ENCODE measurements around the gene RAB41.
"Not testable (repeated sequence)": the region's sequence is repeated elsewhere in the genome, so short reads cannot be mapped to it uniquely, and the experiment has no call there.

RAB41 gene

GRCh38 chrX:70281951-70282350 lies at the start of gene RAB41:
TSS of gene RAB41 (plus strand) at chrX:70282172. CDS start at chrX:70282218, 46 bp downstream.
- Histone ChIP-seq H3K27ac (ENCODE audit: low read length) (no peak within 1 kb of the TSS), H3K36me3 (ENCODE audit: control insufficient read depth in 1 of 2, insufficient read depth in 2 of 2, low read length in 2 of 2) (peaks cover 2 to 36% of the 10 kb centered on the region in 2 donors), H3K27me3 (ENCODE audit: low read depth, low read length) (no peaks in the 10 kb centered on the region), H3K4me1 (ENCODE audit: control insufficient read depth in 1 of 2, insufficient read depth in 2 of 2, low read length in 2 of 2) (no peaks in the 10 kb centered on the region), H3K4me3 (ENCODE audit: low read depth in 1 of 2, low read length in 2 of 2) (no peak within 1 kb of the TSS), H3K9me3 (ENCODE audit: control insufficient read depth in 1 of 2, low read length in 2 of 2) (no peaks in the 10 kb centered on the region)

GRCh38 chrX:70234355-70234754 lies 47.6 kb upstream of the RAB41 start, which contains the start of gene AWAT1:
TSS of gene AWAT1 (plus strand) at chrX:70234655. CDS start at chrX:70234696, 41 bp downstream.
- no peaks in the 10 kb centered on the region for H3K4me1 ChIP-seq (ENCODE audit: control insufficient read depth in 1 of 2, insufficient read depth in 2 of 2, low read length in 2 of 2)
- H3K4me3 ChIP-seq (ENCODE audit: low read depth in 1 of 2, low read length in 2 of 2) = no peak within 1 kb of the TSS
- no peak within 1 kb of the TSS for H3K27ac ChIP-seq (ENCODE audit: low read length)
- no peaks in the 10 kb centered on the region for H3K27me3 ChIP-seq (ENCODE audit: low read depth, low read length)
- H3K9me3 ChIP-seq (ENCODE audit: control insufficient read depth in 1 of 2, low read length in 2 of 2) = no peaks in the 10 kb centered on the region
- H3K36me3 ChIP-seq (ENCODE audit: control insufficient read depth in 1 of 2, insufficient read depth in 2 of 2, low read length in 2 of 2) = no peaks in the 10 kb centered on the region

DNA sequence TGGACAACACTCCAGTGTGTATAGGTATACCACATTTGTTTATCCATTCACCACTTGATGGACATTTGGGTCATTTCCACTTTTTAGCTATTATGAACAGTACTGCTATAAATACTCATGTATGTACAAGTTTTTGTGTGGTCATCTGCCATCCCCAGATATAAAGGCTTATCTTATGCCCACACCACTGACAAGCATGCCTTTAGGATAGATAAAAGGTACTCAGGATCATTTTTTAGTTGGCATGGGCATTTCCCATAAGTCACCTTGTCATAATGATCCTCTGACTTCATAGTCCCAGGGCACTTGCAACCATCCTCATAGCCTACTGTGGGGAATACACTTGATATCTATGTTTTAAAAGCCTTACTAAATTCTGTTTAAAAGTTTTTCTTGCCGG lies 41.2 kb upstream of the RAB41 start:
- H3K27ac ChIP-seq (ENCODE audit: low read length) = no peak overlapping the region
- H3K36me3 ChIP-seq (ENCODE audit: control insufficient read depth in 1 of 2, insufficient read depth in 2 of 2, low read length in 2 of 2) = no peaks in the 10 kb centered on the region
- no peaks in the 10 kb centered on the region for H3K27me3 ChIP-seq (ENCODE audit: low read depth, low read length)
- H3K9me3 ChIP-seq (ENCODE audit: control insufficient read depth in 1 of 2, low read length in 2 of 2) = no peaks in the 10 kb centered on the region
- H3K4me3 ChIP-seq (ENCODE audit: low read depth in 1 of 2, low read length in 2 of 2) = no peak overlapping the region
- no peaks in the 10 kb centered on the region for H3K4me1 ChIP-seq (ENCODE audit: control insufficient read depth in 1 of 2, insufficient read depth in 2 of 2, low read length in 2 of 2)

GRCh38 chrX:70241501-70241900 lies 40.5 kb upstream of the RAB41 start:
- H3K36me3 ChIP-seq (ENCODE audit: control insufficient read depth in 1 of 2, insufficient read depth in 2 of 2, low read length in 2 of 2) = no peaks in the 10 kb centered on the region
- H3K4me1 ChIP-seq (ENCODE audit: control insufficient read depth in 1 of 2, insufficient read depth in 2 of 2, low read length in 2 of 2) = no peaks in the 10 kb centered on the region
- H3K27me3 ChIP-seq (ENCODE audit: low read depth, low read length) = no peaks in the 10 kb centered on the region
- H3K9me3 ChIP-seq (ENCODE audit: control insufficient read depth in 1 of 2, low read length in 2 of 2) = no peaks in the 10 kb centered on the region
- H3K4me3 ChIP-seq (ENCODE audit: low read depth in 1 of 2, low read length in 2 of 2) = no peak overlapping the region
- H3K27ac ChIP-seq (ENCODE audit: low read length) = no peak overlapping the region

- not testable (repeated sequence) for H3K27me3 ChIP-seq (ENCODE audit: low read depth, low read length); H3K4me3 ChIP-seq (ENCODE audit: low read depth in 1 of 2, low read length in 2 of 2); H3K4me1 ChIP-seq (ENCODE audit: control insufficient read depth in 1 of 2, insufficient read depth in 2 of 2, low read length in 2 of 2); H3K36me3 ChIP-seq (ENCODE audit: control insufficient read depth in 1 of 2, insufficient read depth in 2 of 2, low read length in 2 of 2); H3K9me3 ChIP-seq (ENCODE audit: control insufficient read depth in 1 of 2, low read length in 2 of 2); H3K27ac ChIP-seq (ENCODE audit: low read length)
Measured at GRCh38 chrX:70243601-70244000, 38.4 kb upstream of the RAB41 start.

DNA sequence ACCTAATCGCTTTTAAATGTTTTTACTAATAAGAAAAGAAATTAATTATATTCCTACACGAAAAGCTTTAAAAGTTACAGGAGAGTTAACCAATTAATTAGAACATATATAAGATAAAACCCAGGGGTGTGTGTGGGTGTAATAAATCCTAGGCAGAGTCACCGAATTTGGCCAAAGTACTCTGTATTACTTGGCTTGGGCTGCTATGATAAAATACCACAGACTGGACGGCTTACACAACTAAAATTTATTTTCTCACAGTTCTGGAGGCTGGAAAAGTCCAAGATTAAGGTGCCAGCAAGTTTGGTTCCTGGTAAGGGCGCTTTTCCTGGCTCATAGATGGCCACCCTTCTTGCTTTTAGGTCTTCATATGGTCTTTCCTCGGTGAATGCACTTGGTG lies 37.1 kb upstream of the RAB41 start:
- Histone ChIP-seq H3K27me3 (ENCODE audit: low read depth, low read length) (no peaks in the 10 kb centered on the region), H3K4me3 (ENCODE audit: low read depth in 1 of 2, low read length in 2 of 2) (no peak overlapping the region), H3K27ac (ENCODE audit: low read length) (no peak overlapping the region), H3K36me3 (ENCODE audit: control insufficient read depth in 1 of 2, insufficient read depth in 2 of 2, low read length in 2 of 2) (no peaks in the 10 kb centered on the region), H3K9me3 (ENCODE audit: control insufficient read depth in 1 of 2, low read length in 2 of 2) (no peaks in the 10 kb centered on the region), H3K4me1 (ENCODE audit: control insufficient read depth in 1 of 2, insufficient read depth in 2 of 2, low read length in 2 of 2) (no peaks in the 10 kb centered on the region)

DNA sequence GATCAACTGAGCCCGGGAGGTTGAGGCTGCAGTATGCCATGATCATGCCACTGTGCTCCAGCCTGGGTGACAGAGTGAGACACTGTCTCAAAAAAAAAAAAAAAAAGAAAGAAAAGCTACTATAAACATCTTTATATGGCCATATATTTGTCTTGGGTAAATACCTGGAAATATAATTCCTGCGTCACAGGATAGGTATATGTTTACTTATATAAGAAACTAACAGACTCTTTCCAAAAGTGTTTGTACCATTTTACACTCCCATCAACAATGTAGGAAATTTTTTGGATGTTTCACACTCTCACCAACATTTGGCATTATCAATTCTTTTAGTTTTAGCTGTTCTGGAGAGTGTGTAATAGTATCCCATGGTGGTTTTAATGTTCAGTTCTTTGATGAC lies 34.7 kb upstream of the RAB41 start:
- Histone ChIP-seq H3K9me3 (ENCODE audit: control insufficient read depth in 1 of 2, low read length in 2 of 2) (no peaks in the 10 kb centered on the region), H3K27me3 (ENCODE audit: low read depth, low read length) (no peaks in the 10 kb centered on the region), H3K27ac (ENCODE audit: low read length) (no peak overlapping the region), H3K4me3 (ENCODE audit: low read depth in 1 of 2, low read length in 2 of 2) (no peak overlapping the region), H3K36me3 (ENCODE audit: control insufficient read depth in 1 of 2, insufficient read depth in 2 of 2, low read length in 2 of 2) (no peaks in the 10 kb centered on the region), H3K4me1 (ENCODE audit: control insufficient read depth in 1 of 2, insufficient read depth in 2 of 2, low read length in 2 of 2) (no peaks in the 10 kb centered on the region)

DNA sequence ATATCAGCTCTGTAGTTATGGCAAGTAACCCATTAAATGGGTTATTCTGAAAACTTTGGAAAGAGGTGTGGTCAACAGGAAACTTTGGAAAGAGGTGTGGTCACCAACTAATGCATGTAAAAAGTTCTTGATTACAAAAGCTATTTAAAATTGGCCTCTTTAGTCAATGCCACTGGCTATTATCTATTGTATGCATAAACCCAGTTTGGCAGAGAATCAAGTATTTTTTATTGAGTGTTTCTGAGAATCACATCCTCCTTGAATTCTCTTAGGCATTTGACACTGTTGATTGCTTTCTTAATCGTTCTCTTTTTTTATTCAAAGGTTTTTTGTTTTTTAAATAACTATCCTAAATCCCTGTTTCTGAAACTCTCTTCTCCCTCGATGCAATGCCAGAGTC lies 29.5 kb upstream of the RAB41 start:
- H3K4me1 ChIP-seq (ENCODE audit: control insufficient read depth in 1 of 2, insufficient read depth in 2 of 2, low read length in 2 of 2) = no peaks in the 10 kb centered on the region

DNA sequence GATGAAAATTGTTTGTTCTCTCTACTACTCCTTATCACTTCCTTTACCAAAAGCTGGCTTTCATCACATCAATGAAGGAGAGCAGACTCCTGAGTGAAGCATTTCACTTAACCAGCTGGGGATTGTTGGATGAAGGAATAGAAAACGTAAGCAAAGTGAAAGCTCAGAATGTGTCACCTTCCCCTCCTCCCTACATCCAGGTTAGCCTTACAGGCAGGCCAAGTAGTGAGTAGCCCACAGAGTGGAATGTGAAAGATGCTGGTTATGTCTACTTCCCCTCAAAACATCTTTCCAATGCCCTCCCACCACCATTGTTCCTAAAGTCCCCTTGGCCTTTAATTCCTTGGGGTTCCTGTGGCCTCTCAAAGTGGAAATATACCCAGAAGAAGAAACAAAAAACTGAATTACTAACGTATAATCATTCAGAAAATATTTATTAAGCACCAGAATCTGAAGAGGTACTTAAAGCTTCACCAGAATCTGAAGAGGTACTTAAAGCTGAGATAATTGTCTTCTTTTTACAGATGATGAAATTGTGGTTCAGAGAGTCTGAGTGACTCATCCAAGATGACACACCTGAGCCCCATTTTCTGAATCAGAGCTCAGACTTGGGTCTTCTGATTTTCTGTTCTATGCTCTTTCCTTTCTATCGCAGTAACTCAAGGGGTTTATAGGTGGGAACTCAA lies 28.5 kb upstream of the RAB41 start:
- no peak overlapping the region for H3K4me3 ChIP-seq (ENCODE audit: low read depth in 1 of 2, low read length in 2 of 2)
- no peaks in the 10 kb centered on the region for H3K36me3 ChIP-seq (ENCODE audit: control insufficient read depth in 1 of 2, insufficient read depth in 2 of 2, low read length in 2 of 2)
- no peaks in the 10 kb centered on the region for H3K27me3 ChIP-seq (ENCODE audit: low read depth, low read length)
- H3K9me3 ChIP-seq (ENCODE audit: control insufficient read depth in 1 of 2, low read length in 2 of 2) = no peaks in the 10 kb centered on the region
- H3K4me1 ChIP-seq (ENCODE audit: control insufficient read depth in 1 of 2, insufficient read depth in 2 of 2, low read length in 2 of 2) = no peaks in the 10 kb centered on the region
- no peak overlapping the region for H3K27ac ChIP-seq (ENCODE audit: low read length)

More for the DNA sequence above, 29.5 kb upstream of the RAB41 start:
- Histone ChIP-seq H3K4me3 (ENCODE audit: low read depth in 1 of 2, low read length in 2 of 2) (no peak overlapping the region), H3K36me3 (ENCODE audit: control insufficient read depth in 1 of 2, insufficient read depth in 2 of 2, low read length in 2 of 2) (no peaks in the 10 kb centered on the region), H3K27ac (ENCODE audit: low read length) (no peak overlapping the region), H3K27me3 (ENCODE audit: low read depth, low read length) (no peaks in the 10 kb centered on the region), H3K9me3 (ENCODE audit: control insufficient read depth in 1 of 2, low read length in 2 of 2) (no peaks in the 10 kb centered on the region)

DNA sequence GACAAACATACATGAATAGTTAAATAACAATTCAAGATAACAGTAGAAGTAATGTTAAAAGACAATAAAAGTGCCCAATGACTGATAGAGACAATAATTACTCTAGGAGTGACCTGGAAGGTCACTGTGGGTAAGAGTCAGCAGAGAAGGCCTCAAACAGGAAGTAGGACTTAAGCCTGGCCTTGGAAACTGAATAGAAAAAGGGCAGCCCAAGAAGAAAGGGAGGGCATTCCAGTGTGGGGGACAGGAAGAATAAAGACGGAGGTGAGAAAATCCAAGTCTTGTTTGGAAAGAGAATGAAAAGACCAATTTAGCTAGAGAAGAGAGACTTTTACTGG lies 27.9 kb upstream of the RAB41 start:
- no peaks in the 10 kb centered on the region for H3K27me3 ChIP-seq (ENCODE audit: low read depth, low read length)

GRCh38 chrX:70254909-70255308 lies 27.1 kb upstream of the RAB41 start:
- Histone ChIP-seq H3K4me1 (ENCODE audit: control insufficient read depth in 1 of 2, insufficient read depth in 2 of 2, low read length in 2 of 2) (no peaks in the 10 kb centered on the region), H3K36me3 (ENCODE audit: control insufficient read depth in 1 of 2, insufficient read depth in 2 of 2, low read length in 2 of 2) (no peaks in the 10 kb centered on the region), H3K4me3 (ENCODE audit: low read depth in 1 of 2, low read length in 2 of 2) (no peak overlapping the region), H3K27me3 (ENCODE audit: low read depth, low read length) (no peaks in the 10 kb centered on the region), H3K27ac (ENCODE audit: low read length) (no peak overlapping the region), H3K9me3 (ENCODE audit: control insufficient read depth in 1 of 2, low read length in 2 of 2) (no peaks in the 10 kb centered on the region)

More for the DNA sequence above, 27.9 kb upstream of the RAB41 start:
- H3K36me3 ChIP-seq (ENCODE audit: control insufficient read depth in 1 of 2, insufficient read depth in 2 of 2, low read length in 2 of 2) = no peaks in the 10 kb centered on the region
- no peaks in the 10 kb centered on the region for H3K4me1 ChIP-seq (ENCODE audit: control insufficient read depth in 1 of 2, insufficient read depth in 2 of 2, low read length in 2 of 2)
- no peak overlapping the region for H3K27ac ChIP-seq (ENCODE audit: low read length)
- H3K4me3 ChIP-seq (ENCODE audit: low read depth in 1 of 2, low read length in 2 of 2) = no peak overlapping the region
- no peaks in the 10 kb centered on the region for H3K9me3 ChIP-seq (ENCODE audit: control insufficient read depth in 1 of 2, low read length in 2 of 2)

DNA sequence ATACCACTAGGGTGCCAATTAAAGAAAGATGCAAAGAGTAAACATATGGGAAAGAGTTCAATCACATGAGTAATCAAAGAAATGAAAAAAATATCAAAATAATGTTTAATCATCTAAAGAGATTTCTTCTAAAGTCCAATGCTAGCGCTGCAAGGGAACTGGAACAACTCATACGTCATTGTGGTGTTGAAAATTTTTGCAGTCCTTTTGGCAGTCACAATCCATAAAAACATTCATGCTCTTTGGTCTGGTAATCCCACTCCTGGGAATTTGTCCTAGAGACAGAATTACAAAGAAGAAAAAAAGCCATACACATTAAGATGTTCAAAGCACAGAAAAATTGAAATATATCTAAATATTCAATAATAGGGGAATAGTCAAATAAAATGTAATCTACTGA lies 26.5 kb upstream of the RAB41 start:
- Histone ChIP-seq H3K36me3 (ENCODE audit: control insufficient read depth in 1 of 2, insufficient read depth in 2 of 2, low read length in 2 of 2) (no peaks in the 10 kb centered on the region), H3K4me3 (ENCODE audit: low read depth in 1 of 2, low read length in 2 of 2) (no peak overlapping the region), H3K27me3 (ENCODE audit: low read depth, low read length) (no peaks in the 10 kb centered on the region), H3K4me1 (ENCODE audit: control insufficient read depth in 1 of 2, insufficient read depth in 2 of 2, low read length in 2 of 2) (no peaks in the 10 kb centered on the region), H3K27ac (ENCODE audit: low read length) (no peak overlapping the region), H3K9me3 (ENCODE audit: control insufficient read depth in 1 of 2, low read length in 2 of 2) (no peaks in the 10 kb centered on the region)
